Bone marrow (tissue), 2 donors: Measurements from ENCODE around the gene ARMS2.

Experiments used
- DNase-seq, 2 donors: peaks; one replicate each; lab custom pipeline; 2025; lab: John Stamatoyannopoulos, UW

The ARMS2 gene, protein sequence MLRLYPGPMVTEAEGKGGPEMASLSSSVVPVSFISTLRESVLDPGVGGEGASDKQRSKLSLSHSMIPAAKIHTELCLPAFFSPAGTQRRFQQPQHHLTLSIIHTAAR

DNA sequence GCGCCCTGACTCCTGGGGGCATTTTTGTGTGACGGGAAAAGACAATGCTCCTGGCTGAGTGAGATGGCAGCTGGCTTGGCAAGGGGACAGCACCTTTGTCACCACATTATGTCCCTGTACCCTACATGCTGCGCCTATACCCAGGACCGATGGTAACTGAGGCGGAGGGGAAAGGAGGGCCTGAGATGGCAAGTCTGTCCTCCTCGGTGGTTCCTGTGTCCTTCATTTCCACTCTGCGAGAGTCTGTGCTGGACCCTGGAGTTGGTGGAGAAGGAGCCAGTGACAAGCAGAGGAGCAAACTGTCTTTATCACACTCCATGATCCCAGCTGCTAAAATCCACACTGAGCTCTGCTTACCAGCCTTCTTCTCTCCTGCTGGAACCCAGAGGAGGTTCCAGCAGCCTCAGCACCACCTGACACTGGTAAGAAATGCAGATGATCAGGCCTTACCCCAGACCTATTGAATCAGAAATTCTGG is at the start of gene ARMS2:
TSS of gene ARMS2 (plus strand) at position 51 of the 478 bp plus-strand sequence. CDS start at position 126, 75 bp downstream.
- no peak for DNase-seq

DNA sequence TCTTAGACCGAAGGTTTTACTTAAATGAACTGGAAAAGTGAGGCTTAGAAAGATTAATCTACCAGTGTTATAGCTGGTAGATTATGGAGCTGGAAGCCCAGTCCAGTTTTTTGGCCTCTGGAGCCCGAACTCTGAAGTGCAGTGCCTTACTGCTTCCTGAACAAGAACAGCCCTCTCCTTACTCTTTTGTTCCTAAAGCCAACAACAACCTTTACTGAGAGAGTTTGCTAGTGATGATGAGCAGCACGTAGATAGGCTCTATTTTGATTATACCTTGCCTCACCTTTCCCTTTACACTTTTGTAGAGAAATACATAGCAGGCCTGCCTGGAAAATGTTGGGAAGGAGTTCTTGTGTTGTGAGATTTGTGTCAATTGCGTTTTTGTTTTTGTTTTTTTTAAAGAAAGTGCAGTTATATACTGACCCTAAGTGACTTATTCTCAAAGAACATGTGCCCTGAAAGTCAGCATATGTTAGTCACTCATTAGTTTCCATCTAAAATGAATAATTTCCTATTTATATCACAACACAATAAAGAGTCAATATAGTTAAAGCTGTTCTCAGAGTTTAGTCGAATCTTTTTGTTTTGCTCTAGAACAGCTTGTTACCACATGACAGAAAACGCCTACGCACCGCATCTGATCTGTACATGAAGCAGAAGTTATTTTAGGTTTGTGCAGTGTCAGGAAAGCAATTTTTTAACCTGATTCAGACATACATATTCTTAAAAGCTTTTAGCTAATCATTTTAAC is 46.9 kb upstream of the ARMS2 start:
- no peak for DNase-seq

DNA sequence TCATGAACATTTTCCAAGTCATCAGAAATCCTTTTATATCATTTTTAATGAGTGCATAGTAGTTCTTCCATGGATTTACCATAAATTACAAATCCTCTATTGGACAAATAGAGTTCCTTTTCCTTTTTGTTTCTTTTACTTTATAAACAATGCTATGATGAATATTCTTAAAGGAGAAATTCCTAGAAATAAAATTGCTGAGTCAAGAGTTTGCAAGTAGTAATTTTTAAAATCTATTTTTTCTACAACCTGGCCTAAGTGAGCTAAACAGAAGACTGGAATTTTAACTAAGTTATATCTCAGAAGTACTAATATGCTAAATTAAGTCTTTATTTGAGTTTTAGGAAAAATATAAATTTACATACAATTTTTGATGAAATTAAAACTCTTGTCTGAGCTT is 41.1 kb upstream of the ARMS2 start:
- DNase-seq: no peak

DNA sequence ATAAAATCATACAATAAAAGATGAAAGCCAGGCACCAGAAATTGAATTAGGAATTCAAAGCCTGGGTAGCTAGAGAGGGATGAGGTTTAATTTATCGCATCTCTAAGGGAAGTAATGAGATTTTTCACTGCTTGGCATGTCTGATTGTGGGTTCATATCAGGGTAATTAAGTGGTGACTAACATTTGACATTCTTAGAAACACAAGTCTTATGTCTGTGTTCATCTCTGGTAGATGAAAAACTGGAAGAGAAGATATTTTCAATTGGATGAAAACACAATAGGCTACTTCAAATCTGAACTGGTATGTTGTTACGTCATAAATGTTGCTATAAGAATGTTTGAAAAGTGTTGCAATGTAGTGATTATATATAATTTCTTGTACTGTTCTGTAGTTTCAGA is 36.8 kb upstream of the ARMS2 start:
- DNase-seq: no peak

DNA sequence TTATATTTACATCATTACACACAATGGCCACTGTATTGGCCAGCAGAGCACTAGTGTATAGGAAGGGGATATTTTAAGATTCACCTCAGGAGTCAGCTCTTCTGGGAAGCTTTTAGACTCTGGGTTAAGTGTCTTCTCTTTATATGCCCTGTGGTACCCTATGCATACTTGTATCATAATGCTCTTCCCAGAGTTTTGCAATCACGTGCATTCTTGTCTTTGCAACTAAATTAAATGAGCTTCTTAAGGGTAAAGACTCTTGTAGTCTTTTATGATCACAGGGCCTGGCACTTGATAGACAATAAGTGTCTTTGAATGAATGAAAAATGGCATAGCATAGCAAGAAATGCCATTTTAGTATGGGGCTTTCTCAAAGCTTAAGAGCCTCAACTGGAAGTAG is 35.4 kb upstream of the ARMS2 start:
- no peak for DNase-seq

DNA sequence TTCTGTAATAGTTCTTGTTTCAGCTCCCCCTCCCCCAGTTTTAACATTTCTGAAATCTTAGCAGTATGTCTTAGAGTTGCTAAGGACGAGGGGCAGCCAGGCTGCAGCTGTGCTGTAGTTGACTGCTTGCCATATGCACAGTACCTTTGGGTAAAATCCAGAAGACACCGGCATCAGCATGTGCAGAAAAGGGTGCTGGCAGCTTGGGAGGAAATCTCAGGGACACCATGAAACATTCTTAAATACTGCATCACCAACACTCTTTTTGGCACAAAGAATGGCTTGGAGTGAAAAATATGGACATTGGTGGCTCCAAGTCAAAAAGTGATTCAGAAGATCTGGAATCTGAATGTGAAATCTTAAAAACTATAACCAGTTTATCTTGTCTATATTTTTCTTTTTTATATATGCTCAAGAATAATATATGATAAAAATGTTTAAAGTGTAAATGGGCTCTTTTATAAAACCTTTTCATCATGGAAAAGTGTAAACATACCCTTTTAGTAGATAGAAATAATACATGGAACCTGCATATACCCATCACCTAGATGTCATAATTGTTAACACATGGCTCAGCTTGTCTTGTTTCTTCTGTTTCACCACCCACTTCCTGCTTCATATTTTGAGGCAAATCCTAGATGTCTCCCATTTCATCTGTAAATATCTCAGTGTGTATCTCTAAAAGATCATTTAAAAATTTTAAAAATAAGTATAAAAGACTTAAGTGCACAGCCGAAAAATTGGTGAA is 34.4 kb upstream of the ARMS2 start:
- no peak for DNase-seq

DNA sequence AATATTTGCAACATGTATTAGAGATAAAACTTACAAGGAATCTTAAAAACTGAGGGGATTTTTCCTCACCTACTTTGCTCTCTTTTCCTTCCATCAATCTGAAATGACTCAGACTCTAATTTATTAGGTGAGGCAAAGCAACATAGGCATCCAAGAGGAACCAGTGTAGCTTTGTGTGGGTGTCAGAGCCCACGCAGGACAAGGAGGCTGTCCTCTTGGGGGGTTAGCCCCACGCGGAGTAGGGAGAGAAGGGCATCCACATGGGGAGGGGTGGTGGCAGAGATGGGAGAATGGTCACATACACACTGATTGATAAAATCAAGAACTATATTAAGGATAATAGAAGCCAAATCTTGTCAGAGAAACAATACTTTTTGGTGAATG is 33.8 kb upstream of the ARMS2 start:
- no peak for DNase-seq

DNA sequence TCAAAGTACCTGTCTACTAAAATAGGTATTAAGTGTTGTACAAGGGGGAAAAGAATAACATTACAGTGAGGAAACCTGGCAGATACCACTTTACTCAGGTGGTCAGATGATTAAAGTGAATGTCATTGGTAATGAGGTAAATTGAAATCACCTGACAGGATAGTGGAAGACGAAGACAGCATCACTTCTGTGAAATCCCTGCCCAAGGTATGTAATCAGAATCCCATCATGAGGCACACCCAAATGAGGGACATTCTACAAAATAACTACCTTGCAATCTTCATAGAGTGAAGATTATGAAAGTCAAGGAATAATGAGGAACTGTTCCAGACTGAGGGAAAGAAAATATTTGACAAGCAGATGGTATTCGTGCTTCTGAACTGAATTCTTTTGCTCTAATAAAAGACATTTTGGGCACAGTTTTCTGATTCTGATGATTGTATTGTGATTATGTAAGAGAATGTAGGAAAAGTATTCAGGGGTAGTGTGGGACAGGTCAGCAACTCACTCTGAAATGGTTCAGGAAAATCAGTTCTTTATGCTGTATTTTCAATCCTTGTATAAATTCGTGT is 33.3 kb upstream of the ARMS2 start:
- no peak for DNase-seq

DNA sequence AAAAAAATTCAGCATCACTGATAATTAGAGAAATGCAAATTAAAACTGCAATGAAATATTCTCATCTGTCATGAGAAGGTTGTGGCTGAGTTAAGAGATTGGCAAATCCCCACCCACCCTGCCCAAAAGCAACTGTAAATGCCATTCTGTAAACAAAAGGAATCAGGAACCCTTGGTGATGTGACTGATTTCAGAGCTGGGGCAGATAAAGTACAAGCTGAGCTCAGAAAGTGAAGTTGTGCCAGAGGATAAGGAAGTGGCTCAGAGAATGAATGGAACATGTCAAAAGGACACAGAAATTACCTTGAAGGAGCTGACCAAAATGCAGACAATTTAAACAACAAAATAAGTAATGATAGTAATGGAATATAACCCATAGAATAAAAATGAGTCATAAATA is 32.7 kb upstream of the ARMS2 start:
- DNase-seq: no peak

DNA sequence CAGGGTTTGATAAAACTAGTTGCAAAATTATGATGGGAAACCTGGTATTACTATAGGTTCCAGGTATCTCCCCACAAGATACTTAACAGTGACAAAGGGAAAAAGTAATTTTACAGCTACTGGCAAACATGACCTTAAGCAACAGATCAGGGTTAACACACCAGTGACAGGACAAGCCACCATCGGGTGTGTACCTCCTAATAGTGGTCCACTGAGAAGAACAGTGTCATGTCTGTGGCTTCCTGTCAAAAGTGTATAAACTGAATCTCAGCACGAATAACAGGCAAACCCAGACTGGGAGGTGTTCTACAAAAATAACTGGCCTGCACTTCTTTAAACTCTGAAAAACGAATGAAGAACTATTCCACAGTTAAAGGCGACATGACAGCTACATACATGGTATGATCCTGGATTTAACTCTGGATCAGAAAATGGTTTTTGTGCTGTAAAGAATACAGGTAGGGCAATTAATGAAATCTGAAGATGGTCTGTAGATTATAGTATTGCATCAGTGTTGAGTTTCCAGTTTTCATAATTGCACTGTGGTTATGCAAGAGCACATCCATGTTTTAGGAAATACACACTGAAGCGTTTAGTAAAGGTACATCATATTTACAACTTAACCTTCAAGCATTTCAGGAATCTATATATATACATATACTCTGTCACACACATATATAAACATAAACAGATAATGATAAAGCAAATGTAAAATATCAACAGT is 32.0 kb upstream of the ARMS2 start:
- DNase-seq: no peak

DNA sequence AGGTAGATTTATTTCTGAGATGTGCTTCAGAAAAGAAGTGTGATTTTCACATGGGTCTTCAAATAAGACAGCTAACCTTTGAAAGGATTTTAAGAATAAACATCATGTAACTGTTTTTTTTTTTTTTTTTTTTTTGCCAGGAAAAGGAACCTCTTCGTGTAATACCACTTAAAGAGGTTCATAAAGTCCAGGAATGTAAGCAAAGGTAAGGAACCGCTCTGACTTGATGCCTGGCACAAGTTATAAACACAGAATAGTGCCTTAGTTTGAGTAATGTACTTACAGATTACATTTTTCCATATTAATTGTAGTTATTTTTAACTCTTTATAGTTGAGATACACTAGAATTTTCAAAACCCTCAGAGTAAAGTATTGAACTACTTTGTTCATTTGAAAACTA is 30.4 kb upstream of the ARMS2 start:
- DNase-seq: no peak

DNA sequence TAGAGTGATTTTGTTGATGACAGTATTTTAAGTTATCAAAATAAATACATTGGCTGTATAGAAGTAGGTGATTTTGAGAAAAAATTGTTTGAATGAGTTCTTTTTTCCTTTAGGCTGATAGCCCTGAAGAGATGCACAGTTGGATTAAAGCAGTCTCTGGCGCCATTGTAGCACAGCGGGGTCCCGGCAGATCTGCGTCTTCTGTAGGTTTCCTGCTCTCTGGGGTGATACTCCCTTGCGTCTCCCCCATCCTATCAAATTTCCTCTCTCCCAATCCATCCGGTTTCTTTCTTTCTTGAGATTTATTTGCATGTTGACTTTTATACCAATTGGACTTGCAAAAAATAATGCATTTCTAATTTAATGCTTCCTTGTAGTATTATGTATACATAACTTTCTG is 27.6 kb upstream of the ARMS2 start:
- no peak for DNase-seq

DNA sequence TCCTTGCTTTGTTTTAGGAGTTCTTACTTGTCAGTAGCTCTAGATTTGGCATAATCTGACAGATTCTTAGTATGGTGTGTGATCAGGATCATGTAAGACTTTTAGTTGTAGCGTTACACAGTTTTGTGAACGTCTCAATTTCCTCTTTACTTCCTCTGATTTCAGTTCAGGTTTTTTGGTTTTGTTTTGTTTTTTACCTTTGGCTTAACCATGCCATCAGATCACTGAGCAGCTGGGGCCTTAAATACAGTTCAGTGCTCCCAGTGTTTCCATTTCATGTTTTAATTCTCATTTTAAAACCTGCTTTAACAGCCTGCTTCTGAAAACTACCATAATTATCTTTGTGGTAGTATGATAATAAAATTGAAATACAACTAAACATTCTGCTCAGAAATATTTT is 27.2 kb upstream of the ARMS2 start:
- no peak for DNase-seq

DNA sequence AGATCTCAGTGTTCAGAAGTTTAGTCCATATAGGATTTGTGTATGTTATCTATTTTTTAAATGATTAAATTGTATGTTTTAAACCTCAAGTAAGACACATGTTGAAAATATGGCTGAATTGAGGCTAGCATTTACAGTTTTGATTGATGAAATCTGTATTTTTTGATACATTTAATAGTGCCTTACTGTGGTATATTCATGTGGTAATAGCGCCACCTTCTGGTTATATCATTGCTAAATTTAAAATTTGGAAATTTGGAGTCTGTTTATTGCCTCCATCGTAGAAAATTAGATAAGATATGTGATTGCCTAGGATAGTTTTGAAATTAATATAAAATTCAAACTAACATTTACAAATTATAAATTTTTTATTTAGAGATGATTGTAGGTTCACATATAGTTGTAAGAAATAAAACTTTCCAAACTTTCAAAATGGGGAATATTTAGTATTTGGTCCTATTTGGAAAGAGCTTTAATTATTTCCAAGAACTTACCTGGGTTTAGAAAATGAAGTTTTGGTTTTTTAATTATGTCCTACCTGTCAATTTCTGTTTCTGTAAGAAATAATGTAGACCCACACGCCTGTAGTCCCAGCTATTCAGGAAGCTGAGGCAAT is 19.1 kb upstream of the ARMS2 start:
- no peak for DNase-seq

DNA sequence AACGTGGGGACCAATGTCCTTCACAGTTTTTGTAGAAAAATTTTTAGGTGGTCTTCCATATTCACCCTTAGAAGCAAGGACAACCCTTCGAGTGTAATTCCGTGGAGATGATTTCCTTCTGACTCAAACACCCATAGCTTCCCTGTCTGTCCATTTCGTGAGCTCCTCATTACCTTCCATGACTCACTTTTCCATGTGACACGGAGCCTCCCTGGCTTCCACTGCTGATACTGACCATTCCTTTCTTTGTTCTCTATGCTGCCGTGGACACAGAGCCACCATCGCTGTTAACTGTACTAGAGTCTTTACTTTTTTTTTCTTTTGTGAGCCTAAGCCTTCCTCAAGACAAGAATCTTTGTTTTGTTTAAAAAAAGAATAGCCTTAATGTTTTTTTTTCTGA is 12.5 kb upstream of the ARMS2 start:
- DNase-seq: no peak

DNA sequence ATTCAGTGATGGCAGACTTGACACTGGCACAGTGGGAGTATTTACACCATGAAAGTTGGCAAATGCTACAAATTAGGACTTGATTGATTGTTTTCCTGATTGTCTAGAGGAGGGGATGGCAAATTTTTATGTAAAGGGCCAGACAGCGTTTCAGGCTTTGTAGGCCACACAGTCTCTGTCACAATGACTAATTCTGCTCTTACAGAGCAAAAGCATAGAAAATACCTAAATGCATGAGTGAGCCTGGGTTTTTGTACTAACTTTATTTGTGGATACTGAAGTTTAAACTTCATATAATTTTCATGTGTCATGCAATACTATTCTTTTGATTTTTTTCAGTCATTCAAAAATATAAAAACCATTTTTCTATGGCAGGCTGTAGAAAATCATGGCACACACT is 9.0 kb upstream of the ARMS2 start:
- no peak for DNase-seq

DNA sequence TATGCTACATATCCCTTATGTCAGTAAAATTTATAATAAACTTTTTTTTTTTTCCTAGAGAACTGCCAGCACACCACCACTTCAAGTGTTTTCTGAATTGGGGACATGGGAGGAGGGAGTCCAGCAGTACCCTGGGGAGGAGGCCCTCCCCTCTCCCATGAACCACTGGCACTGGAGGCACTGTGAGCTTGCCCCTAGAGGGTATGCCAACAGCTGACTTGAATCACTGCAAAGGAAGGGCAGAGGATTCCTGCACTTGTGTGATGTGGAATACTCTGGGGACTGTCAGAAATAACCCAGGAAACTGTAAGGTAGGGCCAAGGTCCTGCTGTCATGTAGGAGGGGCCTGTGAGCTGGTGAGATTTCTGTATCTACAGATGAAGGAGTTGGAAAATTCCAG is 8.5 kb upstream of the ARMS2 start:
- no peak for DNase-seq

DNA sequence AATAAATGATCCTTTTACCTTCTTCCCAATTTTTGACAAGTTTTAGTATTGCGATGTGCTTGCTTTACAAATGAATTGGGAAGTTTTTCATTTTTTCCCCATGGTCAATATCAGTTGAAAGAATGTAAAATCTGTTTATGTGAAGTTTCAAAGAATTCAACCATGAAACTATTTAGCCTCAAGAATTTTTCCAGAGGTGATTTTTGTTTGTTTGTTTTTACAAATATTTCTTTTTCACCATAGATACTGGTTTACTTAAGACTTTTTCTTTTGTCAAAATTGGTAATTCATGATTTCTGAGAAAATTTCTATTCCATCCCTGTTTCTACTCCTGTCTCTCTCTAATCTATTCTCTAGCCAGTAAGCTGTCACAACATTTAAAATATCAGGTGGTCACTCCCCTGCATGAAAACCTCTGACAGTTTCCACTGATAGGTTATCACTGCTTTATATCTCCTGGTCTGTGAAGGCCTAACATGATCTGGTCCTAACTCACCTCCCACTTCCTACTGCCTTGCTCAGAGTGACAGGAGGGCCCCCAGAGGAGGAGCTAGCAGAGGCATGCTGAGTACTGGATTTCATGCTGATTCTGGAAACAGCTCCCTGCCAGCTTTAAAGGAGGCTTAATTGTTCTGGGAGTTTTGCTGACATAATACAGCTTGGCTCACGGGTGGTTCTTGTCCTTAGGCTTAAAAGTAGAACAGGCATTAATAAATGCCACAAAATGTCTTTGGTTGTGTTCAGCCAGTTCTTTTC is 7.6 kb upstream of the ARMS2 start:
- no peak for DNase-seq

DNA sequence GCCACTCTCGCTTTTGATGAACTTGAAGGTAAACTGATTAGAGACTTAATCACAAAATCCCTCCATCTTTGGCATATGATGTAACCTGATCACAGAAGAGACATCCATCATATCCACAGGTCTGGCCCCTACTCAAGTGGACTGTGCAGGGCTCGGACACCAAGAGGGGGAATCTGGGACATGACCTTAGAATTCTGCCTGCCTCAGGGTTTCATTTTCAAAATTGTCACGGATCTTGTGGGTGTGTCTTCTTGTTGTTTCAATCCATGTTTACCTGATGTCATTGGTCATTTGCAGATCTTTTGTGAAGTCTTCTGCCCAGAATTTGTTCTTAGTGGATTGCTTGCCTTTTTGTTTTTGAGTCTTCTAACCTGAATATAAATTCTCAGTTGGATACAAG is 5.9 kb upstream of the ARMS2 start:
- no peak for DNase-seq

DNA sequence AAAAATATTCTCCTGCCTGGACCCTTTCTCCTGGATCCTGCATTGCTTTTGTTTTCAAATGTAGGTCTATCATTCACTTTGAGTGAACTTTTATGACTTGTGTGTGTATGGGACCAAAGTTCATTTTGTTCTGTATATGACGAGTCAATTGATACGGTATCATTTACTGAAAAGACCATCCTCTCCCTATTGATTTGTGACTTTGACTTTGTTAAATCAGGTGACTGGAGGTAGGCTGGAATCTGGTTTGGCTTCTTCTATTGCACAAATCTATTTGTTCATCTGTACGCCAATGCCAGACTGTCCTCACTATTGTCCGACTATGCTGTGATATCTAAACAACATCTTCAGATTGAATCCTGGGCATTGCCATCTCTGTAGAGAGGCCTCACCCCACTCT is 5.3 kb upstream of the ARMS2 start:
- DNase-seq: no peak

DNA sequence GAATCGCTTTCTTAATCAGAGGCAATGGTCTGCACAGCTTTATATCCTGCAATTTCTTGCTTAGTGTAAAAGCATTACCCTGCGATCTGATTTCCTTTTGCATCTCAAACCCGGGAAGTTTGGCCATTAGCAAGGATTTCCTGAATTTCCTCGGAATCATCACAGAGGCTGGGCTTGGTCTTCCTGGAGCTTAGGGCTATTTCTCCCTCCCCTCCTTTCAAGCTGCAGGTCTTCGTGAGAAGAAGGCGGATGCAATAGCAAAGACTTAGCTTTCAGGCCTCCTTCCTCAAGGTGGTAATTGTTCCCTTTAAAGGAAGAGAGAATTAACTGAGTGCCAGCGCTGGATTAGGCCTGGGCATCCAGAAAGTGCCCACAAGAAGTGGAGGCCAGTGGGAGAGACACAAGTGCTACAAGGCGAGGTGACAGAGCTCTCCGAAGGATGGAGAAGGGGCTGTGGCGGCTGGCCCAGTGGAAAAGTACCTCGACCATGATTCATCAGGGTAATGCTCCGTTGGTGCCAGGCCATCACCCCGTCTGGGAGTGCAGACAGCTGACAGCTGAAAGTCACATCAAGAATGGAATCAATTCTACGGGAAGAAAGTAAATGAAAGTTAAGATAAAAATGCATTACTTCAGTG is 4.0 kb upstream of the ARMS2 start:
- no peak for DNase-seq
